ENCODE measurements around the gene ADRA2C. TPM values are rescaled to one million over a fixed set of nuclear protein-coding genes. Genes with fewer than 3 reads are reported as not detected.

The ADRA2C gene
- total and polyA plus RNA-seq, 2 donors: 0.33 to 4.4 TPM

DNA sequence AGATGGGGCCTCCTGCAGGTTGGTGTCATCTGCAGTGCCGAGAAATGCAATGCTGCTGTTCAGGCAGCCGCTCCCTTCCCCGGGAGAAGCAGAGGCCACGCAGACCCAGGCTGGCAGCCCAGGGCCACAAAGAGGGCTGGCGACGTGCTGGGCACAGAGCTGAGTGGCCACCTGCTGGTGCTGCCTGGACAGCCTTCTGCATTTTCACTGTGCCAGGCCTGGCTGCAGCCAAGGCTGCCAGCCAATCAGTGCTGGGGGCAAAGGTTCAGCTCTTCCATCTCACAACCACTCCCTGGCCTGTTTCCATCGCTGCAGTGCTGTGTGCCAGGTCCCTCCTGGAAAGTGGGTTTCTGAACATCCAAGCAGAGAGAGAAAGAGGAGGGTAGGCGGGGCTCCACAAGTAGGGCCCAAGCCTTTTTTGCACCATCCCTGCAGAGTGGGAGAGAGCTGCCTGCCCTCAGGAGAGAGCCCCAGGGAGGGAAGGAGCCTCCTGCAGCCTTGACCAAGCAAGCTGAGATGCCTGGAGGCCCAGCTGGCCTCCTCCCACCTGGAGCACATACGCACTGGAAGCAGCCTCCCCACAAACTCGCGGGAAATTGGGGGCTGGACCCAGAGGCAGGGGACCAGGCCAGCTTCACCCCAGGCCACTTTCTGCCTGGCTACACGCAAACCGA is 20.1 kb downstream of the ADRA2C start:
- Histone ChIP-seq H3K9me3 (ENCODE audit: control insufficient read depth in 2 of 2, insufficient read depth in 1 of 2, low read length in 1 of 2) (peaks cover 0 to 4% of the 10 kb centered on the region in 2 donors), H3K4me3 (ENCODE audit: low read length in 2 of 2) (no peak overlapping the region), H3K27ac (ENCODE audit: low read depth in 1 of 2, low read length in 1 of 2) (no peak overlapping the region), H3K27me3 (ENCODE audit: control insufficient read depth in 2 of 2, insufficient read depth in 1 of 2, low read length in 1 of 2) (no peaks in the 10 kb centered on the region), H3K4me1 (ENCODE audit: control insufficient read depth in 2 of 2, insufficient read depth in 2 of 2, low read length in 2 of 2) (no peaks in the 10 kb centered on the region), H3K36me3 (ENCODE audit: control insufficient read depth in 2 of 2, insufficient read depth in 2 of 2, low read length in 1 of 2) (no peaks in the 10 kb centered on the region)
- DNase-seq (ENCODE audit: low read depth in 6 of 9, low spot score in 9 of 9): no peak
- WGBS: 87% methylated on average over 13 of the region's 13 CpGs

DNA sequence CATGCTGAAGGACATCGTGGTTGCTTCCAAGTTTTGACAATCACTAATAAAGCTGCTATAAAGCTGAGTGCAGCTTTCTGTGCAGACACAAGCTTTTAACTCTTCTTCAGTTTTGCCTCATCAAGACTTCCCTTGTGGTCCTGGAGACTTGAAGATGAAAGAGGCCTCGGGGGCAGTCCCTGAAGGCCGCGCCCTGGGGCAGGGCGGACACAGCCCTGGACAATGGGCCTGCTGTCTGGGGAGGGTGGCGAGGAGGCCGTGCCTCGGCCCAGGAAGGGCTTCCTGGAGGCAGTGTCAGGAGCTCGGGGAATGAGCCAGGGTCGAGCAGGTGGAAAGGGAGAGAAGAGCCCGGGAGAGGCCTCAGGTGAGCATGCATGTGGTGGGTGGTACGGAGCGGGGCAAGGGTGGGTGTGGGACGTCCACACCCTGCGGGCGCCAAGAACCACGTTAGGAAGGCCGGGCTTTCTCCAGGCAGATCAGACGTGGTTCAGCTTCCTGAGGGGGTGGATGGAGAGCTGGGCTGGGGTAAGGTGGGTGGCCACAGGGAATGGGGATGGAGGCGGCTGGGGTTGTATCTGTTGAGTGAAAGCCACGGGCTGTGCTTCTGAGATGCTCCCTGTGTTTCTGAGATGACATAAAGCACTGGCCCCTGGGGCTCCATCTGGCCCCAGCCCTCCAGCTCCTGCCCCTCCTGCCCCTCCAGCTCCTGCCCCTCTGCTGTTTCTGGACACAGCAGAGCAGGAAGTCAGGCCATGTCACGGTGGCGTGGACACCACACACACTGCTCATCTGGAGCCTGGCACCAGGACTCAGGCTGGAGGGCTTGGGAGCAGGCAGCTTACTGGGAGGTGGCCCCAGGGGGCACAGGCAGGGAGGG is 21.5 kb downstream of the ADRA2C start:
- DNase-seq (ENCODE audit: low read depth in 6 of 9, low spot score in 9 of 9): no peak
- no peaks in the 10 kb centered on the region for H3K9me3 ChIP-seq (ENCODE audit: control insufficient read depth in 2 of 2, insufficient read depth in 1 of 2, low read length in 1 of 2)
- no peak overlapping the region for H3K27ac ChIP-seq (ENCODE audit: low read depth in 1 of 2, low read length in 1 of 2)
- no peaks in the 10 kb centered on the region for H3K4me1 ChIP-seq (ENCODE audit: control insufficient read depth in 2 of 2, insufficient read depth in 2 of 2, low read length in 2 of 2)
- 89% methylated on average over 23 of the region's 23 CpGs for WGBS
- H3K27me3 ChIP-seq (ENCODE audit: control insufficient read depth in 2 of 2, insufficient read depth in 1 of 2, low read length in 1 of 2): no peaks in the 10 kb centered on the region
- H3K36me3 ChIP-seq (ENCODE audit: control insufficient read depth in 2 of 2, insufficient read depth in 2 of 2, low read length in 1 of 2): no peaks in the 10 kb centered on the region
- H3K4me3 ChIP-seq (ENCODE audit: low read length in 2 of 2): no peak overlapping the region

GRCh38 chr4:3788366-3788660 is 22.1 kb downstream of the ADRA2C start:
- H3K4me1 ChIP-seq (ENCODE audit: control insufficient read depth in 2 of 2, insufficient read depth in 2 of 2, low read length in 2 of 2): no peaks in the 10 kb centered on the region
- no peaks in the 10 kb centered on the region for H3K36me3 ChIP-seq (ENCODE audit: control insufficient read depth in 2 of 2, insufficient read depth in 2 of 2, low read length in 1 of 2)
- no peak overlapping the region for H3K4me3 ChIP-seq (ENCODE audit: low read length in 2 of 2)
- 95% methylated on average over 13 of the region's 13 CpGs for WGBS
- H3K9me3 ChIP-seq (ENCODE audit: control insufficient read depth in 2 of 2, insufficient read depth in 1 of 2, low read length in 1 of 2): no peaks in the 10 kb centered on the region
- no peak for DNase-seq (ENCODE audit: low read depth in 6 of 9, low spot score in 9 of 9)
- no peaks in the 10 kb centered on the region for H3K27me3 ChIP-seq (ENCODE audit: control insufficient read depth in 2 of 2, insufficient read depth in 1 of 2, low read length in 1 of 2)
- H3K27ac ChIP-seq (ENCODE audit: low read depth in 1 of 2, low read length in 1 of 2): no peak overlapping the region

DNA sequence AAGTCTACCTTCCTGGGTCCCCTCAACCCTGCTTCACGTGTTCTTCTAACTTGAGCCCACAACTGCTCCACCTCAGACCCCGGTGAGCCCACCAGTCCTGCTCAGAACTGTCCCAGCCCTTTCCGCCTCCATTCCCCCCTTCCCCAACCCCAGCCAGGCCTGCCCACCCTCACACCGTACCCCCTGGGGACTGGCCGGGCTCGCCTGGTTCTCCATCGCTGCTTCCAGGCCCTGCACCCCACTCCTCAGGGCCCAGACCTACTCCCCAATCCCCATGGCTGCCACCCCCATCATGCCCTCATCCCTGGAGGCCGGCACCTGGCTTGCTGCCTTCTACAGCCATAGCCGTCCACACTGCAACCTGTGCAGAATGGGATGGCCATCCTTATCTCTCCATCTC is 23.4 kb downstream of the ADRA2C start:
- H3K27me3 ChIP-seq (ENCODE audit: control insufficient read depth in 2 of 2, insufficient read depth in 1 of 2, low read length in 1 of 2): no peaks in the 10 kb centered on the region
- whole genome bisulfite sequencing: 88% methylated on average over 9 of the region's 9 CpGs
- DNase-seq (ENCODE audit: low read depth in 6 of 9, low spot score in 9 of 9): no peak
- no peak overlapping the region for H3K4me3 ChIP-seq (ENCODE audit: low read length in 2 of 2)
- H3K9me3 ChIP-seq (ENCODE audit: control insufficient read depth in 2 of 2, insufficient read depth in 1 of 2, low read length in 1 of 2): peaks cover 0 to 6% of the 10 kb centered on the region in 2 donors
- H3K4me1 ChIP-seq (ENCODE audit: control insufficient read depth in 2 of 2, insufficient read depth in 2 of 2, low read length in 2 of 2): no peaks in the 10 kb centered on the region
- no peak overlapping the region for H3K27ac ChIP-seq (ENCODE audit: low read depth in 1 of 2, low read length in 1 of 2)
- H3K36me3 ChIP-seq (ENCODE audit: control insufficient read depth in 2 of 2, insufficient read depth in 2 of 2, low read length in 1 of 2): no peaks in the 10 kb centered on the region

- H3K4me3 ChIP-seq (ENCODE audit: low read length in 2 of 2): no peak overlapping the region
- no peak overlapping the region for H3K27ac ChIP-seq (ENCODE audit: low read depth in 1 of 2, low read length in 1 of 2)
- H3K27me3 ChIP-seq (ENCODE audit: control insufficient read depth in 2 of 2, insufficient read depth in 1 of 2, low read length in 1 of 2): no peaks in the 10 kb centered on the region
- H3K36me3 ChIP-seq (ENCODE audit: control insufficient read depth in 2 of 2, insufficient read depth in 2 of 2, low read length in 1 of 2): no peaks in the 10 kb centered on the region
- WGBS: 90% methylated on average over 13 of the region's 13 CpGs
- peaks cover 0 to 6% of the 10 kb centered on the region in 2 donors for H3K9me3 ChIP-seq (ENCODE audit: control insufficient read depth in 2 of 2, insufficient read depth in 1 of 2, low read length in 1 of 2)
- H3K4me1 ChIP-seq (ENCODE audit: control insufficient read depth in 2 of 2, insufficient read depth in 2 of 2, low read length in 2 of 2): no peaks in the 10 kb centered on the region
- DNase-seq (ENCODE audit: low read depth in 6 of 9, low spot score in 9 of 9): no peak
Measured at GRCh38 chr4:3790006-3790561, 23.9 kb downstream of the ADRA2C start.

DNA sequence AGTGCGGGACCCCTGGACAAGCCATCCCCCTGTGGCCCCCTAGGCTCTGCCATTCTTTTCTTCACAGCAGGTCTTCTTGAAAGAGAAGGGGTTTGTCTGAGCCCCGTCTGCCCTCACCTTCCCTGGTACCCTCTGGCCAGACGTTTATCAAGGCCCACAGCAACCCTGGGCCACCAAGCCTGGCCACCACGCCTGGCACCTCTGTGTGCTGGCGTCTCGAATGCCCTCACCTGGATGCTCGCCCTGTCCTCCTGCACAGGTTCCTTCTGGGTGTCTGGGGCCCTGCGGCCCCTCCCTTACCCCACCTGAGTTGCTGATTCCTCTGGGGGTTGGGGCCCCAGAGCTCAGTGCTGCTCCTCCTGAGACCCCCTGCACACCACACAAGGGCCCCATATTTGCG is 25.1 kb downstream of the ADRA2C start:
- Histone ChIP-seq H3K27ac (ENCODE audit: low read depth in 1 of 2, low read length in 1 of 2) (no peak overlapping the region), H3K4me3 (ENCODE audit: low read length in 2 of 2) (no peak overlapping the region), H3K9me3 (ENCODE audit: control insufficient read depth in 2 of 2, insufficient read depth in 1 of 2, low read length in 1 of 2) (peaks cover 0 to 6% of the 10 kb centered on the region in 2 donors), H3K36me3 (ENCODE audit: control insufficient read depth in 2 of 2, insufficient read depth in 2 of 2, low read length in 1 of 2) (no peaks in the 10 kb centered on the region), H3K4me1 (ENCODE audit: control insufficient read depth in 2 of 2, insufficient read depth in 2 of 2, low read length in 2 of 2) (no peaks in the 10 kb centered on the region), H3K27me3 (ENCODE audit: control insufficient read depth in 2 of 2, insufficient read depth in 1 of 2, low read length in 1 of 2) (no peaks in the 10 kb centered on the region)
- 82% methylated on average over 9 of the region's 9 CpGs for WGBS
- no peak for DNase-seq (ENCODE audit: low read depth in 6 of 9, low spot score in 9 of 9)

- no peaks in the 10 kb centered on the region for H3K27me3 ChIP-seq (ENCODE audit: control insufficient read depth in 2 of 2, insufficient read depth in 1 of 2, low read length in 1 of 2)
- no peak overlapping the region for H3K27ac ChIP-seq (ENCODE audit: low read depth in 1 of 2, low read length in 1 of 2)
- no peaks in the 10 kb centered on the region for H3K36me3 ChIP-seq (ENCODE audit: control insufficient read depth in 2 of 2, insufficient read depth in 2 of 2, low read length in 1 of 2)
- H3K9me3 ChIP-seq (ENCODE audit: control insufficient read depth in 2 of 2, insufficient read depth in 1 of 2, low read length in 1 of 2): peaks cover 0 to 6% of the 10 kb centered on the region in 2 donors
- WGBS: 30% methylated on average over 13 of the region's 13 CpGs
- peak; percentile 1 to 50 (median 13) for DNase-seq (ENCODE audit: low read depth in 6 of 9, low spot score in 9 of 9)
- H3K4me3 ChIP-seq (ENCODE audit: low read length in 2 of 2): no peak overlapping the region
- H3K4me1 ChIP-seq (ENCODE audit: control insufficient read depth in 2 of 2, insufficient read depth in 2 of 2, low read length in 2 of 2): no peaks in the 10 kb centered on the region
Measured at GRCh38 chr4:3791910-3792542, 25.8 kb downstream of the ADRA2C start.

DNA sequence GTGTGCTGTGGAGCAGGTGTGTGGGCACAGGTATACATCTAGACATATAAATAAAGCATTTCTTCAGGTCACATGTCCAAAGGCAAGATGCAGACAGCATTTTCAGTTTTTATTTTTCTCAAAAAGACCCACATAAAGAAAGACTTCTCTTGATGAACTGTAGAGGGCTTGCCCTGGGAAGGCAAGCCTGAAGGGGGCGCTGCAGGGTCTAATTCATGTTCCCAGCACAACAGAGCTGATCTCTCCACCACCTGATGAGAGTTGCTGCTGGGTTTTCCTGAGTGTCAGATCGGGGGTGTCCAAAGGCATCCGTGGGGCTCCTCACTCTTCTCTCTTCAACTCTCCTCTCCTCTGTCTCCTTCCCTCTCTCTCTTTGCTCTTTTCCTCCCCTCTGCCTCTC is 26.6 kb downstream of the ADRA2C start:
- no peak overlapping the region for H3K4me3 ChIP-seq (ENCODE audit: low read length in 2 of 2)
- no peaks in the 10 kb centered on the region for H3K4me1 ChIP-seq (ENCODE audit: control insufficient read depth in 2 of 2, insufficient read depth in 2 of 2, low read length in 2 of 2)
- no peak for DNase-seq (ENCODE audit: low read depth in 6 of 9, low spot score in 9 of 9)
- peaks cover 0 to 6% of the 10 kb centered on the region in 2 donors for H3K9me3 ChIP-seq (ENCODE audit: control insufficient read depth in 2 of 2, insufficient read depth in 1 of 2, low read length in 1 of 2)
- H3K36me3 ChIP-seq (ENCODE audit: control insufficient read depth in 2 of 2, insufficient read depth in 2 of 2, low read length in 1 of 2): no peaks in the 10 kb centered on the region
- 31% methylated on average over 3 of the region's 3 CpGs for WGBS
- H3K27ac ChIP-seq (ENCODE audit: low read depth in 1 of 2, low read length in 1 of 2): no peak overlapping the region
- no peaks in the 10 kb centered on the region for H3K27me3 ChIP-seq (ENCODE audit: control insufficient read depth in 2 of 2, insufficient read depth in 1 of 2, low read length in 1 of 2)

DNA sequence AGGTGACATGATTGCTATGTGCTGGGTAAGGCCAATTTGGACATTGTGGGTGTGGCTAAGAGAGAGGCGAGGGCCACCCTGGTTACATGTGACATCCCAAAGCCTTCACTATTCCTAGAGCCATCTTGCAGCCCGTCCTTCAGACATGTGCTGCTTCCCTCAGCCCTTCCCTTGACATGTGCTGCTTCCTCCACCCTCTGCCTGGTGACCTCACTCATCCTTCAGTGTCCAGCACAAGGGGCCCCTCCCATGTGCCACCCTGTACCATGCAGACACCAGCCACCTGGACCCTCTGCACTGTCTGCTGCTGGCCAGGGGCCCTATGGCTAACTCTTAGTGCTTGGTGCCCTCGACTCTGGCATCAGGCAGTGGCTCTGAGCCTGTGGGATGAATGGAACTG is 27.4 kb downstream of the ADRA2C start:
- Histone ChIP-seq H3K4me3 (ENCODE audit: low read length in 2 of 2) (no peak overlapping the region), H3K27ac (ENCODE audit: low read depth in 1 of 2, low read length in 1 of 2) (no peak overlapping the region), H3K27me3 (ENCODE audit: control insufficient read depth in 2 of 2, insufficient read depth in 1 of 2, low read length in 1 of 2) (no peaks in the 10 kb centered on the region), H3K4me1 (ENCODE audit: control insufficient read depth in 2 of 2, insufficient read depth in 2 of 2, low read length in 2 of 2) (no peaks in the 10 kb centered on the region), H3K9me3 (ENCODE audit: control insufficient read depth in 2 of 2, insufficient read depth in 1 of 2, low read length in 1 of 2) (peaks cover 0 to 6% of the 10 kb centered on the region in 2 donors), H3K36me3 (ENCODE audit: control insufficient read depth in 2 of 2, insufficient read depth in 2 of 2, low read length in 1 of 2) (no peaks in the 10 kb centered on the region)
- DNase-seq (ENCODE audit: low read depth in 6 of 9, low spot score in 9 of 9): no peak
- 74% methylated on average over 3 of the region's 3 CpGs for WGBS
